H9 (cell line): ENCODE measurements around the gene TRERF1. TPM values are rescaled to one million over a fixed set of nuclear protein-coding genes. Genes with fewer than 3 reads are reported as not detected.

Experiments
- DNase-seq: peaks from one replicate; pipeline ENCODE4 v3.0.0-alpha.2; 2017
- H2AFZ ChIP-seq: one replicate; pipeline ENCODE4 v1.6.1; 2013; ENCODE audit warnings: mild to moderate bottlenecking, low read length, control low read depth, moderate library complexity
- H2AK5ac ChIP-seq: 2 replicates; pipeline ENCODE4 v1.6.1; 2013; ENCODE audit warnings: low read length, control low read depth, mixed read lengths; ENCODE audit not compliant: insufficient read length
- H2BK120ac ChIP-seq: one replicate; pipeline ENCODE4 v1.6.1; 2013; ENCODE audit warnings: low read depth, mild to moderate bottlenecking, low read length, control low read depth, inconsistent platforms; ENCODE audit not compliant: poor library complexity, severe bottlenecking
- H2BK12ac ChIP-seq: 2 replicates; pipeline ENCODE4 v1.6.1; 2013; ENCODE audit warnings: low read length, control low read depth, mixed read lengths, low read depth; ENCODE audit not compliant: insufficient read length
- H2BK15ac ChIP-seq: 2 replicates; pipeline ENCODE4 v1.6.1; 2013; ENCODE audit warnings: low read depth, low read length, control low read depth
- H2BK20ac ChIP-seq: one replicate; pipeline ENCODE4 v1.6.1; 2013; ENCODE audit warnings: low read depth, mild to moderate bottlenecking, low read length, control low read depth, inconsistent platforms; ENCODE audit not compliant: poor library complexity, severe bottlenecking
- H2BK5ac ChIP-seq: 2 replicates; pipeline ENCODE4 v1.6.1; 2013; ENCODE audit warnings: low read length, control low read depth, mixed read lengths; ENCODE audit not compliant: insufficient read length
- H3K14ac ChIP-seq: 2 replicates; pipeline ENCODE4 v1.6.1; 2013; ENCODE audit warnings: low read length, control low read depth; ENCODE audit not compliant: insufficient read depth
- H3K18ac ChIP-seq: 2 replicates; pipeline ENCODE4 v1.6.1; 2013; ENCODE audit warnings: low read depth, mild to moderate bottlenecking, mixed read lengths, low read length, control low read depth; ENCODE audit not compliant: insufficient read length
- H3K23ac ChIP-seq: 2 replicates; pipeline ENCODE4 v1.6.1; 2013; ENCODE audit warnings: low read length, control low read depth, mixed read lengths, low read depth; ENCODE audit not compliant: insufficient read length
- H3K23me2 ChIP-seq: 2 replicates; pipeline ENCODE4 v1.6.1; 2013; ENCODE audit warnings: low read depth, mild to moderate bottlenecking, mixed read lengths, low read length, control low read depth; ENCODE audit not compliant: insufficient read length, poor library complexity, severe bottlenecking
- H3K27ac ChIP-seq: 2 replicates; pipeline ENCODE4 v1.5.1; 2013; ENCODE audit warnings: low read length, control low read depth, mixed read lengths, low read depth; ENCODE audit not compliant: insufficient read length
- H3K27me3 ChIP-seq: 2 replicates; pipeline ENCODE4 v1.6.1; 2013; ENCODE audit warnings: low read length, control low read depth, inconsistent platforms; ENCODE audit not compliant: insufficient read depth
- H3K4ac ChIP-seq: 2 replicates; pipeline ENCODE4 v1.6.1; 2013; ENCODE audit warnings: low read depth, mild to moderate bottlenecking, control low read depth, inconsistent platforms, low read length, moderate library complexity
- H3K4me1 ChIP-seq: 2 replicates; pipeline ENCODE4 v1.6.1; 2013; ENCODE audit warnings: low read length, control low read depth, inconsistent platforms; ENCODE audit not compliant: insufficient read depth
- H3K4me2 ChIP-seq: 2 replicates; pipeline ENCODE4 v1.6.1; 2013; ENCODE audit warnings: low read length, control low read depth, mixed read lengths; ENCODE audit not compliant: insufficient read length, insufficient read depth
- H3K56ac ChIP-seq: 2 replicates; pipeline ENCODE4 v1.6.1; 2013; ENCODE audit warnings: low read depth, mild to moderate bottlenecking, mixed read lengths, low read length, control low read depth; ENCODE audit not compliant: insufficient read length
- H3K79me1 ChIP-seq: 2 replicates; pipeline ENCODE4 v1.6.1; 2013; ENCODE audit warnings: low read depth, mild to moderate bottlenecking, moderate library complexity, low read length, control low read depth, inconsistent platforms; ENCODE audit not compliant: insufficient read depth, poor library complexity, severe bottlenecking
- H3K79me2 ChIP-seq: 2 replicates; pipeline ENCODE4 v1.6.1; 2013; ENCODE audit warnings: low read length, control low read depth, inconsistent platforms; ENCODE audit not compliant: insufficient read depth
- H3K9ac ChIP-seq: 2 replicates; pipeline ENCODE4 v1.6.1; 2013; ENCODE audit warnings: low read length, control low read depth, mixed read lengths; ENCODE audit not compliant: insufficient read length; ENCODE audit errors: extremely low read depth
- H3K9me3 ChIP-seq: one replicate; pipeline ENCODE4 v1.6.1; 2013; ENCODE audit warnings: low read depth, low read length, inconsistent platforms; ENCODE audit not compliant: control insufficient read depth
- H3T11ph ChIP-seq: one replicate; pipeline ENCODE4 v1.6.1; 2013; ENCODE audit warnings: mild to moderate bottlenecking, low read length, control low read depth, inconsistent platforms
- H4K20me1 ChIP-seq: one replicate; pipeline ENCODE4 v1.6.1; 2013; ENCODE audit not compliant: control insufficient read depth, insufficient read length, insufficient read depth
- H4K5ac ChIP-seq: 2 replicates; pipeline ENCODE4 v1.6.1; 2013; ENCODE audit warnings: low read depth, mild to moderate bottlenecking, mixed read lengths, low read length, control low read depth; ENCODE audit not compliant: insufficient read length
- H4K8ac ChIP-seq: replicated peaks from 2 replicates; pipeline ENCODE4 v1.6.1; 2013; ENCODE audit warnings: low read length, control low read depth, mixed read lengths, low read depth; ENCODE audit not compliant: insufficient read length
- H4K91ac ChIP-seq: 2 replicates; pipeline ENCODE4 v1.6.1; 2013; ENCODE audit warnings: low read depth, mild to moderate bottlenecking, moderate library complexity, mixed read lengths, low read length, control low read depth; ENCODE audit not compliant: insufficient read length
- H3K27ac Mint-ChIP-seq, 3 experiments: 2 replicates in 2 of 3; 3 replicates in 1 of 3; pipeline ENCODE4 v1.8.0; 2020 to 2021; ENCODE audit warnings: mixed read lengths in 3 of 3, mild to moderate bottlenecking in 1 of 3, moderate library complexity in 1 of 3
- H3K27me3 Mint-ChIP-seq: 2 replicates; pipeline ENCODE4 v1.8.0; 2021; ENCODE audit warnings: low read depth, mild to moderate bottlenecking, moderate library complexity, mixed read lengths
- H3K36me3 Mint-ChIP-seq, 3 experiments: 2 replicates in 2 of 3; 3 replicates in 1 of 3; pipeline ENCODE4 v1.8.0; 2020 to 2021; ENCODE audit warnings: low read depth in 3 of 3, mixed read lengths in 3 of 3; ENCODE audit not compliant: insufficient read depth in 1 of 3
- H3K4me1 Mint-ChIP-seq, 2 experiments: 2 replicates each; pipeline ENCODE4 v1.8.0; 2020; ENCODE audit warnings: mixed read lengths in 2 of 2
- H3K4me3 Mint-ChIP-seq, 2 experiments: 2 replicates in 1 of 2; 3 replicates in 1 of 2; pipeline ENCODE4 v1.8.0; 2020 to 2021; ENCODE audit warnings: mild to moderate bottlenecking in 2 of 2, mixed read lengths in 2 of 2, moderate library complexity in 1 of 2
- H3K9me3 Mint-ChIP-seq, 2 experiments: 2 replicates in 1 of 2; 3 replicates in 1 of 2; pipeline ENCODE4 v1.8.0; 2020; ENCODE audit warnings: mild to moderate bottlenecking in 2 of 2, mixed read lengths in 2 of 2, moderate library complexity in 1 of 2
- WGBS: extraction: QIAGEN DNeasy Blood & Tissue Kit; methylation state at CpG from one replicate; pipeline ENCODE4 v1.1.7; 2013; ENCODE audit warnings: missing lambda C conversion rate, low lambda C conversion rate, mixed read lengths; ENCODE audit not compliant: insufficient read length; ENCODE audit errors: extremely low coverage; 5-methylcytosine and 5-hydroxymethylcytosine counted together
- total RNA-seq: library from RNA; stranded (reverse); gene quantifications from 2 replicates; pipeline ENCODE4 v1.2.1, GENCODE V29; 2021
- TF ChIP-seq, protein P1 (sequence below): fragments of 200-600 bp; sonication (generic); conservative IDR thresholded peaks from 3 replicates; pipeline ENCODE4 v1.8.0; 2021; ENCODE audit warnings: antibody characterized with exemption, mild to moderate bottlenecking

The TRERF1 gene
- total RNA-seq, 1 experiment from 2014 or later: 19.7 TPM

DNA sequence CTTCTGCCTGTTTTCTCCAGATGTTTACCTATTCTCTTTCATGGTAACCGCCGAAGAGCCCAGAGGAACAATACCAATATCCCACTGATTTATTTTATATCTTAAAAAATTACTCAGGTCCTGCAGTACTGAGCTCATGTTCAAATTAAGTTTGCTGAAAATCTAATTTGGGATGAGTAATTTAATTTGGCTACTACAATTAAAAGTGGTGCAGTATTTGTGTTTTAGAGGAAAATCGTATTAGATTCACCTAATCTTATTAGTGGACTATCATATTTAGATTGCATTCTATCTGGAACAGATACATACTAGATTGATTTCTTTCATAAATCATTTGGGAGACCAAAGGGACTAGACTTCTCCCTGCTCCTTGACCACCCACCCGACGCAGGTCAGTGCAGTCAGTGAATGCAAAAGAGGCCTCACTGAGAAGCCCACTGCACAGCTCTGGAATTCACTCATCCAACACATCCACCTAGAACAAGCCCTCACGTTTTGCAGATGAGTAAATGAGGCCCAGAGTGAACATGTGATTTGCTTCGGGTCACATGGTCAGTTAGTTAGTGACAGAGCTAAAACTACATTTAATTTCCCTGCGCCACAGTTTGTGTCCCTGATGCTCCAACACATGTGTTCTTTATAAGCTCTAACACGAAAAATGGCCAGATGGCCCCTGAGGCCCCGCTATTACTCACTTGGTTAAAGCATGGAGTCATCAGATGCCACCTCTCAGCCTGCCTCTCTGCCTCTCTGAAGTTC lies 101.8 kb downstream of the TRERF1 start:
- Histone ChIP-seq H2AK5ac (no peak overlapping the region), H3K23ac (no peak overlapping the region), H3K4me1 (no peaks in the 10 kb centered on the region), H2BK5ac (no peak overlapping the region), H3K79me1 (no peaks in the 10 kb centered on the region), H2BK15ac (no peak overlapping the region), H3K23me2 (no peaks in the 10 kb centered on the region), H3K4me2 (no peak overlapping the region), H3K9me3 (no peaks in the 10 kb centered on the region), H3K56ac (no peak overlapping the region), H4K91ac (no peak overlapping the region), H2BK12ac (no peak overlapping the region), H3T11ph (no peak overlapping the region), H3K27me3 (no peaks in the 10 kb centered on the region), H3K27ac (no peak overlapping the region), H3K18ac (no peak overlapping the region), H3K9ac (no peak overlapping the region), H2BK20ac (no peak overlapping the region), H2AFZ (no peak overlapping the region), H4K20me1 (no peaks in the 10 kb centered on the region), H4K8ac (no peak overlapping the region), H3K4ac (no peak overlapping the region), H3K79me2 (no peaks in the 10 kb centered on the region), H4K5ac (no peak overlapping the region), H3K14ac (no peak overlapping the region), H2BK120ac (no peak overlapping the region)
- no peak overlapping the region for H3K4me3 Mint-ChIP-seq
- no peaks in the 10 kb centered on the region for H3K27me3 Mint-ChIP-seq
- H3K9me3 Mint-ChIP-seq: no peaks in the 10 kb centered on the region
- DNase-seq: no peak
- H3K36me3 Mint-ChIP-seq: peaks cover 0 to 3% (median 3%) of the 10 kb centered on the region in 3 experiments; a peak in 2 of 7 replicates
- H3K27ac Mint-ChIP-seq: peak overlapping the region; percentile 4 to 35 (median 11); a peak in 3 of 7 replicates
- H3K4me1 Mint-ChIP-seq: peaks cover 5 to 11% of the 10 kb centered on the region in 2 experiments
- TF ChIP-seq, protein P1, sequence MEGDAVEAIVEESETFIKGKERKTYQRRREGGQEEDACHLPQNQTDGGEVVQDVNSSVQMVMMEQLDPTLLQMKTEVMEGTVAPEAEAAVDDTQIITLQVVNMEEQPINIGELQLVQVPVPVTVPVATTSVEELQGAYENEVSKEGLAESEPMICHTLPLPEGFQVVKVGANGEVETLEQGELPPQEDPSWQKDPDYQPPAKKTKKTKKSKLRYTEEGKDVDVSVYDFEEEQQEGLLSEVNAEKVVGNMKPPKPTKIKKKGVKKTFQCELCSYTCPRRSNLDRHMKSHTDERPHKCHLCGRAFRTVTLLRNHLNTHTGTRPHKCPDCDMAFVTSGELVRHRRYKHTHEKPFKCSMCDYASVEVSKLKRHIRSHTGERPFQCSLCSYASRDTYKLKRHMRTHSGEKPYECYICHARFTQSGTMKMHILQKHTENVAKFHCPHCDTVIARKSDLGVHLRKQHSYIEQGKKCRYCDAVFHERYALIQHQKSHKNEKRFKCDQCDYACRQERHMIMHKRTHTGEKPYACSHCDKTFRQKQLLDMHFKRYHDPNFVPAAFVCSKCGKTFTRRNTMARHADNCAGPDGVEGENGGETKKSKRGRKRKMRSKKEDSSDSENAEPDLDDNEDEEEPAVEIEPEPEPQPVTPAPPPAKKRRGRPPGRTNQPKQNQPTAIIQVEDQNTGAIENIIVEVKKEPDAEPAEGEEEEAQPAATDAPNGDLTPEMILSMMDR: no peak
- no CpG with 5 or more reads among the region's 10 CpGs for WGBS
